Chondrocyte (in vitro differentiated cells): ENCODE data around the gene SGMS2. TPM values are rescaled to one million over a fixed set of nuclear protein-coding genes. Genes with fewer than 3 reads are reported as not detected.
A peak's percentile ranks its signal among the peaks of the same experiment; 100 is the strongest.

Experiments used
- DNase-seq: peaks from one replicate; pipeline ENCODE4 v3.0.0; 2021; ENCODE audit warnings: mixed read lengths, low spot score
- H3K27ac Mint-ChIP-seq: one replicate; pipeline ENCODE4 v1.8.0; 2021; ENCODE audit warnings: mild to moderate bottlenecking, moderate library complexity, mixed read lengths; ENCODE audit not compliant: unreplicated experiment
- H3K27me3 Mint-ChIP-seq: 2 replicates; pipeline ENCODE4 v1.8.0; 2021; ENCODE audit warnings: low read depth, mixed read lengths
- H3K36me3 Mint-ChIP-seq: 2 replicates; pipeline ENCODE4 v1.8.0; 2021; ENCODE audit warnings: low read depth, mixed read lengths
- H3K4me1 Mint-ChIP-seq: 2 replicates; pipeline ENCODE4 v1.8.0; 2021; ENCODE audit warnings: low read depth, mild to moderate bottlenecking, mixed read lengths
- H3K4me3 Mint-ChIP-seq: one replicate; pipeline ENCODE4 v1.8.0; 2021; ENCODE audit warnings: mild to moderate bottlenecking, moderate library complexity, mixed read lengths; ENCODE audit not compliant: unreplicated experiment
- H3K9me3 Mint-ChIP-seq: 2 replicates; pipeline ENCODE4 v1.8.0; 2021; ENCODE audit warnings: low read depth, mixed read lengths
- total RNA-seq: library from RNA; stranded (reverse); gene quantifications from 3 replicates; pipeline ENCODE4 v1.2.1, GENCODE V29; 2021
- TF ChIP-seq, protein P1 (sequence below): fragments of 200-600 bp; sonication (generic); IDR thresholded peaks from 2 replicates; pipeline ENCODE4 v1.5.0; 2021; ENCODE audit warnings: antibody characterized with exemption, mild to moderate bottlenecking, moderate library complexity

The SGMS2 gene
- total RNA-seq, 1 donor from 2014 or later, result 71.5 TPM

DNA sequence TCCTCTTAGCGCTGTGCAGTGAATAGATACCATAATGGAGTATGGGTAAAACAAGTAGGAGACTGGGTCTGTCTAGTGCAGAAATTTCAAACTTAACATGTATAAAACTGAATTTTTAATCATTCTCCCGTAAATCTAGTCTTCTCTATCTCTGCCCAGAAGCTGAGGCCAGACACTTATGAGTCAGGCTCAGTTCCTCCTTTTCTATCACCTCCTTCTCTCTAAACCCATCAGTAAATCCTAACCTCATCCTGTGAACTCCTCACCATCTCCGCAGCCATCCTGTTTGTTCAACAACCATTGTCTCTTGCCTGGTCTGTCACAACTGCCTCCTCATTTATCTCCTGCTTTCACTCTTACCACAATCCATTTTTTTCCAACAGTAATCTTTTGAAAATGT, 19.8 kb upstream of the SGMS2 start:
- TF ChIP-seq, protein P1, sequence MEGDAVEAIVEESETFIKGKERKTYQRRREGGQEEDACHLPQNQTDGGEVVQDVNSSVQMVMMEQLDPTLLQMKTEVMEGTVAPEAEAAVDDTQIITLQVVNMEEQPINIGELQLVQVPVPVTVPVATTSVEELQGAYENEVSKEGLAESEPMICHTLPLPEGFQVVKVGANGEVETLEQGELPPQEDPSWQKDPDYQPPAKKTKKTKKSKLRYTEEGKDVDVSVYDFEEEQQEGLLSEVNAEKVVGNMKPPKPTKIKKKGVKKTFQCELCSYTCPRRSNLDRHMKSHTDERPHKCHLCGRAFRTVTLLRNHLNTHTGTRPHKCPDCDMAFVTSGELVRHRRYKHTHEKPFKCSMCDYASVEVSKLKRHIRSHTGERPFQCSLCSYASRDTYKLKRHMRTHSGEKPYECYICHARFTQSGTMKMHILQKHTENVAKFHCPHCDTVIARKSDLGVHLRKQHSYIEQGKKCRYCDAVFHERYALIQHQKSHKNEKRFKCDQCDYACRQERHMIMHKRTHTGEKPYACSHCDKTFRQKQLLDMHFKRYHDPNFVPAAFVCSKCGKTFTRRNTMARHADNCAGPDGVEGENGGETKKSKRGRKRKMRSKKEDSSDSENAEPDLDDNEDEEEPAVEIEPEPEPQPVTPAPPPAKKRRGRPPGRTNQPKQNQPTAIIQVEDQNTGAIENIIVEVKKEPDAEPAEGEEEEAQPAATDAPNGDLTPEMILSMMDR, result no peak

DNA sequence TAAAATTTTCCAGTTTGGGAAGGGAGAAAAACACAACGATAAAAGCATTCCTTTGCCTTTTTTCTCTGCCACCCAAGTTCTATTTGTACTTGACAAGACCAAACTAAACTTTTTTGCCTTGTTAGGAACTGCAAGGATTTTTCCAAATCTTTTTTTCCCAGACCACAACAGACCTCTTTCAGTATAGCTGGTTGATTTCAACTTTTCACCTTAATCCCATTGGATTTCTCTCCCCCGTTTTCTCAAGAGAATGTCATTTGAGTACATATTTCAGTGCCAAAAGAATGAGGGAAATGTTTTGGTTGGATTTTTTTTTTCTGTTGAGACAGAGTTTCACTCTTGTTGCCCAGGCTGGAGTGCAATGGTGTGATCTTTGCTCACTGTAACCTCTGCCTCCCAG, 18.5 kb upstream of the SGMS2 start:
- no peak for DNase-seq
- Mint-ChIP-seq H3K27me3 (peaks cover 4% of the 10 kb centered on the region), H3K4me1 (peaks cover 28% of the 10 kb centered on the region), H3K9me3 (no peaks in the 10 kb centered on the region), H3K27ac (peak overlapping the region; percentile 42), H3K4me3 (no peak overlapping the region), H3K36me3 (no peaks in the 10 kb centered on the region)
- TF ChIP-seq, protein P1, result no peak

More for the DNA sequence above, 19.8 kb upstream of the SGMS2 start:
- Mint-ChIP-seq H3K36me3 (no peaks in the 10 kb centered on the region), H3K9me3 (no peaks in the 10 kb centered on the region), H3K27ac (no peak overlapping the region), H3K4me3 (no peak overlapping the region), H3K27me3 (peaks cover 9% of the 10 kb centered on the region), H3K4me1 (peaks cover 28% of the 10 kb centered on the region)
- no peak for DNase-seq

DNA sequence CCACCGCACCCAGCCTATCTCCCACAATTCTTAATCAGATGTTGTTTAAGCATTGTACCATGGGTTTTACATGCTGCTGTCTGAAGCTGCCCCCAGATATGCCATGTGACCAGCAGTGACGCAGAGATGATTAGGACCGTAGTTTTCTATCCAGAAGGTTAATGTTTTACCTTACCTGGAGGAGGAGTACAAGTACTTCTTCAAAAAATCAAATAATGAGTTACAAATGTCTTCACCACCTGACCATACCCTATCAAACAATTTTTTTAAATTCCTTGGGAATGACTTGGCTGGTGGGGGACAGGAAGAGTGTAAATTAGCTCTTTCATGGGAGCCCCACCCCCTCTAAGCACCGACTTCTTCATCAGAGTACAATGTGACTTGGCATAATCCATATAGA, 16.2 kb upstream of the SGMS2 start:
- Mint-ChIP-seq H3K4me1 (peaks cover 17% of the 10 kb centered on the region), H3K27ac (no peak overlapping the region), H3K9me3 (no peaks in the 10 kb centered on the region), H3K4me3 (no peak overlapping the region), H3K36me3 (no peaks in the 10 kb centered on the region), H3K27me3 (peaks cover 4% of the 10 kb centered on the region)
- TF ChIP-seq, protein P1, result no peak
- DNase-seq, result no peak

DNA sequence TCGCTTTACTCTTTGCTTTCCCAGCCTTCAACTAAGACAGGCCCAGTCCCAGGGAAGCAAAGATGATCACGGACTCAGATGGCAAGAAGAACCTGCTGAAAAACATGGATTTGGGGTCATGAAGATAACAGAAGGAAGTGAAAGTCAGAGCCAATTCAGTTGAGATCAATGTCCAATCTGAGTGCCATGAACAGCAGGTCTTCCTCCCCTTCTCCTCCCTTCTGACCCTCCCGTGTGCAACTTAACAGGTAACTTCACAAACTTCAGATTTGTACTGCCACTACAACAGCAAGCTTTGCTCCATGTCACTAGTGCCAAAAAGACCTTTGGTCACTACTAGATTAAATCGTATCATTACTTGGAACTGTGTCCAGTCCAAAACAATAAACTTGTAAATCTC, 15.5 kb upstream of the SGMS2 start:
- H3K27ac Mint-ChIP-seq, result no peak overlapping the region
- no peak overlapping the region for H3K4me3 Mint-ChIP-seq
- TF ChIP-seq, protein P1, result no peak
- DNase-seq, result no peak
- H3K36me3 Mint-ChIP-seq, result no peaks in the 10 kb centered on the region
- H3K27me3 Mint-ChIP-seq, result peaks cover 4% of the 10 kb centered on the region
- no peaks in the 10 kb centered on the region for H3K9me3 Mint-ChIP-seq
- peaks cover 17% of the 10 kb centered on the region for H3K4me1 Mint-ChIP-seq

DNA sequence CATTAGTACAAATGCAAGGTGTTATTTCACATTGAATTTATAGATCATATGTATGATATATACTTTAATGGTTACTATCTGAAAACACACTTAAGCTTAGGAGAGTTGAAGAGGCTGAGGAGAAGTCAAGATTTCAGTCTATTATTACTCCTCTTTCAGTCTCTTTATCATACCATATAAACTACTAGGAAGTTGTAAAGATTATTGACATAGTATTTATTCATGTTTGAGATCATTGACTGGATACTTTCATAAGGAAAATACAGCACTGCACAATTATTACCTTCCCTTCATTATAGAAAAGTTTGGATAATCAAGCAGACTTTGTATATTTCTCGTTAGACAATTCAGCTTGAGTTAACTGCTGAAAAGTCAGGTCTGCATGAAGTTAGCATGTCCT, 10.0 kb upstream of the SGMS2 start:
- no peak overlapping the region for H3K4me3 Mint-ChIP-seq

More for the DNA sequence above, 10.0 kb upstream of the SGMS2 start:
- no peaks in the 10 kb centered on the region for H3K4me1 Mint-ChIP-seq
- DNase-seq, result no peak
- peaks cover under 1% of the 10 kb centered on the region for H3K27me3 Mint-ChIP-seq
- TF ChIP-seq, protein P1, result no peak
- no peaks in the 10 kb centered on the region for H3K36me3 Mint-ChIP-seq
- no peaks in the 10 kb centered on the region for H3K9me3 Mint-ChIP-seq
- H3K27ac Mint-ChIP-seq, result no peak overlapping the region
